ENCODE data around the gene SERPINH1. TPM values are rescaled to one million over a fixed set of nuclear protein-coding genes. Genes with fewer than 3 reads are reported as not detected.

SERPINH1 gene
- total and polyA plus RNA-seq, 2 of the 13 experiments (the other 11 are each of a cell fraction or from before 2014, with no cell fraction given), result 83.6 to 83.8 TPM

DNA sequence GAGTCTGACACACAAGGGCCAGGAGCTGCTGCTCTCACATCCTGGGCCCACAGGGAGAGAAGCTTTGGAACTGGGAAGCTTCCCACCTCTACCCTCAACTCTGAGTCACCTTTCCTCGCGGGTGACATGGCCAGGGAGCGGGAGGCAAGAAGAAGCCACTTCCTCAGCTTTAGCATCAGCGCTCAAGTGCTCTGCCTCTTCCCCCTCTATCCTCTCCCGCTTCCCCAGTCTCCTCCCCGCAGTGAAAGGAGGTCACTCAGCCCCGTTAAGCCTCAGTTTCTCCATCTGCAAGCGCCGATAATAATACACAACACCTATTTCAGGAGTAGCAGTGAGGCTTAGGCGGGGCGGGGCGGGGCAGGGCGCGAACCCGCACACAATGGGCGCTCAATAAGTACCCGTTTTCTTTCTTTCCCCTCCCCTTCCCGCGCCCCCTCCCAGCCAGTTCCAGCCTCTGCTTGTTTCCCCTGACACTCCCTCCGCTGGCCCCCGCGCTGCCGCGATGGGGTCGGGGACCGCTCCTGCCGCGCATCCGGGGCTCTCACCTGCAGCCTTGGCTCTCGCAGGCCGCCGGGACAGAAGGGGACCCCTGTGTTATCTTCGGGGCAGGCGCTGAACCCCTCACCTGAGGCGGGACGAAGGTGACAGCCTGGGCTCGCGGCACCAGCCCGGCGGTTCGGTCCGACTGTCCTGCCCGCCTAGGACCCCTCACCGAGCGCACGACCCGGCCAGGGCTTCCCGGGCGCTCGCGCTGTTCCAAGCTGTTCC is 37.2 kb upstream of the SERPINH1 start (continued):
- no peak for TF ChIP-seq SAFB2 (CRISPR knock-in tag; IDR thresholded peaks at IDR 0.05; ENCODE audit: borderline replicate concordance, low read depth)
- TF ChIP-seq ZSCAN22 (CRISPR knock-in tag; IDR thresholded peaks at IDR 0.05), result no peak
- TF ChIP-seq, protein P1, sequence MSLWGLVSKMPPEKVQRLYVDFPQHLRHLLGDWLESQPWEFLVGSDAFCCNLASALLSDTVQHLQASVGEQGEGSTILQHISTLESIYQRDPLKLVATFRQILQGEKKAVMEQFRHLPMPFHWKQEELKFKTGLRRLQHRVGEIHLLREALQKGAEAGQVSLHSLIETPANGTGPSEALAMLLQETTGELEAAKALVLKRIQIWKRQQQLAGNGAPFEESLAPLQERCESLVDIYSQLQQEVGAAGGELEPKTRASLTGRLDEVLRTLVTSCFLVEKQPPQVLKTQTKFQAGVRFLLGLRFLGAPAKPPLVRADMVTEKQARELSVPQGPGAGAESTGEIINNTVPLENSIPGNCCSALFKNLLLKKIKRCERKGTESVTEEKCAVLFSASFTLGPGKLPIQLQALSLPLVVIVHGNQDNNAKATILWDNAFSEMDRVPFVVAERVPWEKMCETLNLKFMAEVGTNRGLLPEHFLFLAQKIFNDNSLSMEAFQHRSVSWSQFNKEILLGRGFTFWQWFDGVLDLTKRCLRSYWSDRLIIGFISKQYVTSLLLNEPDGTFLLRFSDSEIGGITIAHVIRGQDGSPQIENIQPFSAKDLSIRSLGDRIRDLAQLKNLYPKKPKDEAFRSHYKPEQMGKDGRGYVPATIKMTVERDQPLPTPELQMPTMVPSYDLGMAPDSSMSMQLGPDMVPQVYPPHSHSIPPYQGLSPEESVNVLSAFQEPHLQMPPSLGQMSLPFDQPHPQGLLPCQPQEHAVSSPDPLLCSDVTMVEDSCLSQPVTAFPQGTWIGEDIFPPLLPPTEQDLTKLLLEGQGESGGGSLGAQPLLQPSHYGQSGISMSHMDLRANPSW (CRISPR knock-in tag; IDR thresholded peaks at IDR 0.05; ENCODE audit: borderline replicate concordance), result no peak
- TF ChIP-seq ZNF703 (CRISPR knock-in tag; IDR thresholded peaks at IDR 0.05; ENCODE audit: borderline replicate concordance), result no peak
- no peak for TF ChIP-seq ZNF768 (CRISPR knock-in tag; IDR thresholded peaks at IDR 0.05)
- TF ChIP-seq PPARG (CRISPR knock-in tag; conservative IDR thresholded peaks at IDR 0.05), result no peak
- peak; percentile 54; the same call in 1 of the 2 replicates for TF ChIP-seq ZKSCAN8 (CRISPR knock-in tag; IDR thresholded peaks at IDR 0.05; ENCODE audit: borderline replicate concordance)
- TF ChIP-seq ZNF501 (CRISPR knock-in tag; IDR thresholded peaks at IDR 0.05), result peak; percentile 41
- TF ChIP-seq FOXK1 (CRISPR knock-in tag; IDR thresholded peaks at IDR 0.05; ENCODE audit: borderline replicate concordance, low read depth), result no peak
- 0 out of 2 replicates have a peak, but pooled peaks have one; percentile 20 for TF ChIP-seq ZIK1 (CRISPR knock-in tag; IDR thresholded peaks at IDR 0.05; ENCODE audit: borderline replicate concordance, low read depth)
- no peak for TF ChIP-seq KLF6 (CRISPR knock-in tag; IDR thresholded peaks at IDR 0.05)
- TF ChIP-seq, protein P2, sequence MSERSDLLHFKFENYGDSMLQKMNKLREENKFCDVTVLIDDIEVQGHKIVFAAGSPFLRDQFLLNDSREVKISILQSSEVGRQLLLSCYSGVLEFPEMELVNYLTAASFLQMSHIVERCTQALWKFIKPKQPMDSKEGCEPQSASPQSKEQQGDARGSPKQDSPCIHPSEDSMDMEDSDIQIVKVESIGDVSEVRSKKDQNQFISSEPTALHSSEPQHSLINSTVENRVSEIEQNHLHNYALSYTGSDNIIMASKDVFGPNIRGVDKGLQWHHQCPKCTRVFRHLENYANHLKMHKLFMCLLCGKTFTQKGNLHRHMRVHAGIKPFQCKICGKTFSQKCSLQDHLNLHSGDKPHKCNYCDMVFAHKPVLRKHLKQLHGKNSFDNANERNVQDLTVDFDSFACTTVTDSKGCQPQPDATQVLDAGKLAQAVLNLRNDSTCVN (CRISPR knock-in tag; IDR thresholded peaks at IDR 0.05; ENCODE audit: borderline replicate concordance), result no peak
- TF ChIP-seq YEATS4 (CRISPR knock-in tag; IDR thresholded peaks at IDR 0.05; ENCODE audit: borderline replicate concordance), result peak; percentile 29; the same call in 1 of the 2 replicates
- peak; percentile 21; the same call in 1 of the 2 replicates for TF ChIP-seq TBX2 (CRISPR knock-in tag; IDR thresholded peaks at IDR 0.05; ENCODE audit: borderline replicate concordance)
- no peak for TF ChIP-seq CENPX (CRISPR knock-in tag; IDR thresholded peaks at IDR 0.05)
- no peak for TF ChIP-seq ZNF782 (CRISPR knock-in tag; IDR thresholded peaks at IDR 0.05; ENCODE audit: borderline replicate concordance)
- TF ChIP-seq ZNF552 (CRISPR knock-in tag; IDR thresholded peaks at IDR 0.05; ENCODE audit: borderline replicate concordance), result no peak
- peak; percentile 9; the same call in 1 of the 2 replicates for TF ChIP-seq ZFY (CRISPR knock-in tag; IDR thresholded peaks at IDR 0.05)
- no peak for TF ChIP-seq NBN (conservative IDR thresholded peaks at IDR 0.05)
- 0 out of 2 replicates have a peak, but pooled peaks have one; percentile 11 for TF ChIP-seq ZNF776 (CRISPR knock-in tag; IDR thresholded peaks at IDR 0.05)
- peak; percentile 22; the same call in 1 of the 2 replicates for TF ChIP-seq TAF1 (CRISPR knock-in tag; IDR thresholded peaks at IDR 0.05)
- TF ChIP-seq ZNF546 (CRISPR knock-in tag; conservative IDR thresholded peaks at IDR 0.05), result 0 out of 2 replicates have a peak, but pooled peaks have one; percentile 16
- TF ChIP-seq ZNF136 (CRISPR knock-in tag; IDR thresholded peaks at IDR 0.05; ENCODE audit: low read depth), result no peak
- TF ChIP-seq, protein P3, sequence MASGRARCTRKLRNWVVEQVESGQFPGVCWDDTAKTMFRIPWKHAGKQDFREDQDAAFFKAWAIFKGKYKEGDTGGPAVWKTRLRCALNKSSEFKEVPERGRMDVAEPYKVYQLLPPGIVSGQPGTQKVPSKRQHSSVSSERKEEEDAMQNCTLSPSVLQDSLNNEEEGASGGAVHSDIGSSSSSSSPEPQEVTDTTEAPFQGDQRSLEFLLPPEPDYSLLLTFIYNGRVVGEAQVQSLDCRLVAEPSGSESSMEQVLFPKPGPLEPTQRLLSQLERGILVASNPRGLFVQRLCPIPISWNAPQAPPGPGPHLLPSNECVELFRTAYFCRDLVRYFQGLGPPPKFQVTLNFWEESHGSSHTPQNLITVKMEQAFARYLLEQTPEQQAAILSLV (CRISPR knock-in tag; IDR thresholded peaks at IDR 0.05; ENCODE audit: borderline replicate concordance), result no peak; the same call in 1 of the 2 replicates
- no peak for TF ChIP-seq RAD21 (CRISPR knock-in tag; IDR thresholded peaks at IDR 0.05)
- TF ChIP-seq REL (CRISPR knock-in tag; conservative IDR thresholded peaks at IDR 0.05), result peak; percentile 70

Measured in HepG2 (cell line).